GM19395 (cell line): Measurements from ENCODE around the gene RHBG.
"Not testable (repeated sequence)": the region's sequence is repeated elsewhere in the genome, so short reads cannot be mapped to it uniquely, and the experiment has no call there.

Source experiments
- ATAC-seq: cut with Tn5 transposase; IDR thresholded peaks from one replicate; pipeline ENCODE4 v1.9.1; 2021; ENCODE audit warnings: mild to moderate bottlenecking, moderate library complexity; ENCODE audit not compliant: unreplicated experiment

RHBG gene

GRCh38 chr1:156368889-156369684 is at the start of gene RHBG:
RHBG (plus strand) TSS chr1:156369211; CDS start chr1:156369250, 39 bp downstream.
- no peak for ATAC-seq

- no peak for ATAC-seq
Measured at GRCh38 chr1:156319664-156320063, 49.3 kb upstream of the RHBG start.

- ATAC-seq, result no peak
Measured at GRCh38 chr1:156320560-156320959, 48.5 kb upstream of the RHBG start.

GRCh38 chr1:156323179-156323578 is 45.8 kb upstream of the RHBG start:
- ATAC-seq, result not testable (repeated sequence)

- no peak for ATAC-seq
Measured at GRCh38 chr1:156336242-156336641, 32.8 kb upstream of the RHBG start.

- no peak for ATAC-seq
Measured at GRCh38 chr1:156337052-156337887, 31.7 kb upstream of the RHBG start.

- ATAC-seq, result no peak
Measured at GRCh38 chr1:156337888-156338179, 31.2 kb upstream of the RHBG start.

GRCh38 chr1:156338180-156338976 is 30.6 kb upstream of the RHBG start, which contains the start of the genes CCT3 and TSACC:
CCT3 (minus strand) TSS chr1:156338292; CDS start chr1:156338184, 108 bp downstream.
TSACC (plus strand) TSS chr1:156338526; CDS start chr1:156339758, 1,232 bp downstream.
- ATAC-seq, result peak; percentile 92

- ATAC-seq, result no peak
Measured at GRCh38 chr1:156342166-156342955, 26.6 kb upstream of the RHBG start.

- ATAC-seq, result no peak
Measured at GRCh38 chr1:156344409-156344808, 24.6 kb upstream of the RHBG start.

- ATAC-seq, result not testable (repeated sequence)
Measured at GRCh38 chr1:156346035-156346434, 23.0 kb upstream of the RHBG start.

GRCh38 chr1:156346636-156347035 is 22.4 kb upstream of the RHBG start:
- no peak for ATAC-seq

- no peak for ATAC-seq
Measured at GRCh38 chr1:156347331-156347730, 21.7 kb upstream of the RHBG start.

- ATAC-seq, result not testable (repeated sequence)
Measured at GRCh38 chr1:156352481-156352880, 16.5 kb upstream of the RHBG start.

- ATAC-seq, result no peak
Measured at GRCh38 chr1:156356262-156356874, 12.6 kb upstream of the RHBG start.

- ATAC-seq, result peak; percentile 57
Measured at GRCh38 chr1:156356875-156357534, 12.0 kb upstream of the RHBG start.

GRCh38 chr1:156357977-156358376 is 11.0 kb upstream of the RHBG start:
- no peak for ATAC-seq

GRCh38 chr1:156358641-156359040 is 10.4 kb upstream of the RHBG start:
- no peak for ATAC-seq

- no peak for ATAC-seq
Measured at GRCh38 chr1:156359249-156359648, 9.8 kb upstream of the RHBG start.
